DMS 273 treated with DMSO at 0.1 percent for 48 hours (cell line): ENCODE results near the gene ITGAV.

ENCODE experiments used
- DNase-seq: peaks from one replicate; lab custom pipeline; 2025; lab: John Stamatoyannopoulos, UW

The ITGAV gene

GRCh38 chr2:186669146-186669545 lies 79.3 kb downstream of the ITGAV start:
- DNase-seq = no peak

GRCh38 chr2:186670831-186671230 lies 81.0 kb downstream of the ITGAV start:
- no peak for DNase-seq

GRCh38 chr2:186675380-186675779 lies 85.5 kb downstream of the ITGAV start:
- no peak for DNase-seq

GRCh38 chr2:186683341-186683740 lies 93.5 kb downstream of the ITGAV start:
- DNase-seq = no peak

GRCh38 chr2:186687807-186688211 lies 98.0 kb downstream of the ITGAV start:
- peak; percentile 82 for DNase-seq

GRCh38 chr2:186688813-186689212 lies 99.0 kb downstream of the ITGAV start:
- no peak for DNase-seq

GRCh38 chr2:186690786-186691185 lies 100.9 kb downstream of the ITGAV start:
- no peak for DNase-seq

GRCh38 chr2:186691231-186691630 lies 101.4 kb downstream of the ITGAV start:
- no peak for DNase-seq

- no peak for DNase-seq
Observed at GRCh38 chr2:186691900-186692299, 102.0 kb downstream of the ITGAV start.

- DNase-seq = no peak
Observed at GRCh38 chr2:186693446-186693832, 103.6 kb downstream of the ITGAV start.

- peak; percentile 20 for DNase-seq
Observed at GRCh38 chr2:186695081-186695756, 105.4 kb downstream of the ITGAV start.

GRCh38 chr2:186696290-186696689 lies 106.4 kb downstream of the ITGAV start:
- DNase-seq = no peak

- DNase-seq = no peak
Observed at GRCh38 chr2:186696804-186697203, 106.9 kb downstream of the ITGAV start.

GRCh38 chr2:186697536-186697935 lies 107.7 kb downstream of the ITGAV start:
- no peak for DNase-seq

GRCh38 chr2:186699742-186700141 lies 109.9 kb downstream of the ITGAV start:
- DNase-seq = no peak

GRCh38 chr2:186702006-186702405 lies 112.2 kb downstream of the ITGAV start:
- no peak for DNase-seq

GRCh38 chr2:186702501-186702900 lies 112.6 kb downstream of the ITGAV start:
- no peak for DNase-seq

- no peak for DNase-seq
Observed at GRCh38 chr2:186704897-186705296, 115.0 kb downstream of the ITGAV start.

- DNase-seq = peak; percentile 20
Observed at GRCh38 chr2:186709529-186710450, 119.9 kb downstream of the ITGAV start.

GRCh38 chr2:186713691-186714090 lies 123.8 kb downstream of the ITGAV start:
- DNase-seq = no peak

GRCh38 chr2:186714611-186715010 lies 124.8 kb downstream of the ITGAV start:
- DNase-seq = no peak

- DNase-seq = no peak
Observed at GRCh38 chr2:186716004-186716403, 126.1 kb downstream of the ITGAV start.

GRCh38 chr2:186716899-186717298 lies 127.0 kb downstream of the ITGAV start:
- no peak for DNase-seq
